PC-3 (cell line): Measurements from ENCODE around the gene FGGY.

Experiments used
- CTCF ChIP-seq: fragments of 300-600 bp; sonication (generic); conservative IDR thresholded peaks from 2 replicates; pipeline ENCODE4 v1.5.1; 2017; ENCODE audit warnings: antibody characterized with exemption, low read depth, mild to moderate bottlenecking, low read length
- EZH2phosphoT487 ChIP-seq: fragments of 300-600 bp; sonication (generic); IDR thresholded peaks from 2 replicates; pipeline ENCODE4 v1.6.1; 2018; ENCODE audit warnings: mild to moderate bottlenecking, antibody characterized with exemption, low read length, borderline replicate concordance

GRCh38 chr1:59366346-59366745 is 69.5 kb downstream of the FGGY start:
- no peak for TF ChIP-seq EZH2phosphoT487
- no peak for TF ChIP-seq CTCF
